A204.1 (cell line): Measurements from ENCODE around the gene PCDHGB5.
"Not testable (repeated sequence)": the region's sequence is repeated elsewhere in the genome, so short reads cannot be mapped to it uniquely, and the experiment has no call there.

ENCODE experiments used
- FAIRE-seq: peaks from 2 replicates; lab custom pipeline; 2012; peaks lifted over from hg19 to GRCh38; lab: Jason Lieb, UNC

The PCDHGB5 gene

DNA sequence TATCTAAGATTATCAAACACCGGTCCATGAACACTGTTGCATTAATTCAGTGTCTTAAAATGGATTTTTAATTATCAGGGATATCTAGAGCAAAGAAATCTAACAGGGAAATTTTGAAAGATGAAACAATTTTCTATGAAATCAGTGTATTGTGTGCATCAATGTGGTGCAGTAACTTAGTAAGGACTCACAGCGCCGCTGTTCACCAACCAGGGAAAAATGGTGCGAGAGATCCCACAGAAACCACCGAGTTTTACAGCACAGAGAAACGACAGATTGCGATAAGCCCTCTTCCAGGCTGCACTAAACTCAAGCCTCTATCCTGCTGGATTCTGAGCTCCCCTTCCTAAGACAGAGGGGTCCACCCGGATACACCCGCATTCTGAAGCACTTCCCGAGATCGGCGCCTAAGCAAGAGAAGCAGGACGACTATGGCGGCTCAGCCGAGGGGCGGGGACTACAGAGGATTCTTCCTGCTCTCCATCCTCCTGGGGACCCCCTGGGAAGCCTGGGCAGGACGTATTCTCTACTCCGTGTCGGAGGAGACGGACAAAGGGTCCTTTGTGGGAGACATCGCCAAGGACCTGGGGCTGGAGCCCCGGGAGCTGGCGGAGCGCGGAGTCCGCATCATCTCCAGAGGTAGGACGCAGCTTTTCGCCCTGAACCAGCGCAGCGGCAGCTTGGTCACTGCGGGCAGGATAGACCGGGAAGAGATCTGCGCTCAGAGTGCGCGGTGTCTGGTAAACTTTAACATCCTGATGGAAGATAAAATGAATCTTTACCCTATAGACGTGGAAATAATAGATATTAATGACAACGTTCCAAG, 15.1 kb upstream of the PCDHGB5 start, which contains the start of gene PCDHGA7:
Gene PCDHGA7 (plus strand): TSS at position 274 of the 826 bp plus-strand sequence. CDS start 158 bp downstream, at position 432.
- FAIRE-seq, result no peak

DNA sequence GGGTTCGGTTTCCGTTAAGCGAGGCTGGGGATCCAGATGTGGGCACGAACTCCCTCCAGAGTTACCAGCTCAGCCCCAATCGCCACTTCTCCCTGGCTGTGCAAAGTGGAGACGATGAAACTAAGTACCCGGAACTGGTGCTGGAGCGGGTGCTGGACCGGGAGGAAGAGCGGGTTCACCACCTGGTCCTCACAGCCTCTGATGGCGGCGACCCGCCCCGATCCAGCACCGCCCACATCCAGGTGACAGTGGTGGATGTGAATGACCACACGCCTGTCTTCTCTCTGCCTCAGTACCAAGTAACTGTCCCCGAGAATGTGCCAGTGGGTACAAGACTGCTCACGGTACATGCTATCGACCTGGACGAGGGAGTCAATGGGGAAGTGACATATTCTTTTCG, 14.4 kb upstream of the PCDHGB5 start:
- no peak for FAIRE-seq

DNA sequence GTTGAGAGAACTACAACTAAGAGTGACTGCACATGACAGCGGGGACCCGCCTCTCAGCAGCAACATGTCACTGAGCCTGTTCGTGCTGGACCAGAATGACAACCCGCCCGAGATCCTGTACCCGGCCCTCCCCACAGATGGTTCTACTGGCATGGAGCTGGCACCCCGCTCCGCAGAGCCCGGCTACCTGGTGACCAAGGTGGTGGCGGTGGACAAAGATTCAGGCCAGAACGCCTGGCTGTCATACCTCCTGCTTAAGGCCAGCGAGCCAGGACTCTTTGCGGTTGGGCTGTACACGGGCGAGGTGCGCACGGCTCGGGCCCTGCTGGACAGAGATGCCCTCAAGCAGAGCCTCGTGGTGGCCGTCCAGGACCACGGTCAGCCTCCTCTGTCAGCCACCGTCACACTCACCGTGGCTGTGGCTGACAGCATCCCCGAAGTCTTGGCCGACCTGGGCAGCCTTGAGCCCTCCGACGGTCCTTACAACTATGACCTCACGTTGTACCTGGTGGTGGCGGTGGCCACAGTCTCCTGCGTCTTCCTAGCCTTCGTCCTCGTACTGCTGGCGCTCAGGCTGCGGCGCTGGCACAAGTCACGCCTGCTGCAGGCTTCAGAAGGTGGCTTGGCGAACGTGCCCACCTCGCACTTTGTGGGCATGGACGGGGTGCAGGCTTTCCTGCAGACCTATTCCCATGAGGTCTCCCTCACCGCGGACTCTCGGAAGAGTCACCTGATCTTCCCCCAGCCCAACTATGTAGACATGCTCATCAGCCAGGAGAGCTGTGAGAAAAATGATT, 13.1 kb upstream of the PCDHGB5 start:
- no peak for FAIRE-seq

DNA sequence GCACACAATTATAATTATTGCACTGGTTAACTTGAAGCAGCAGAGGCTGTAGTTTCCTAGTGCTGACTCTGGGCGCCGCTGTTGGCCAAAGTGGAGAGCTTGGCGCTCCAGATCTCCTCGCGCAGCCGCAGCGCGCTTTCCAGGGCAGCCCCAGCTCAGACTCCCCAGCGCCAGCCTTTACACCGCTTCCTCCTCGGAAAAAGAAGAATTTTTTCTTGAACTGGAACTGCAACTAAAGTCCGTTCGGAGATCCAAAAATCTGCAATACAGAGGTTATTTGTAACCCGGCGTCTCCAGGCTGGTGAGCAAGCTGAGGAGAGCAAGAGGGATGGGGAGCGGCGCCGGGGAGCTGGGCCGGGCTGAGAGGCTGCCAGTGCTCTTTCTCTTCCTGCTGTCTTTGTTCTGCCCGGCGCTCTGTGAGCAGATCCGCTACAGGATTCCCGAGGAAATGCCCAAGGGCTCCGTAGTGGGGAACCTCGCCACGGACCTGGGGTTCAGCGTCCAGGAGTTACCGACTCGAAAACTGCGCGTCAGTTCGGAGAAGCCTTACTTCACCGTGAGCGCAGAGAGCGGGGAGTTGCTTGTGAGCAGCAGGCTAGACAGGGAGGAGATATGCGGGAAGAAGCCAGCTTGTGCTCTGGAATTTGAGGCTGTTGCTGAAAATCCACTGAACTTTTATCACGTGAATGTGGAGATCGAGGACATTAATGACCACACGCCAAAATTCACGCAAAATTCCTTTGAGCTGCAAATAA, 10.0 kb upstream of the PCDHGB5 start, which contains the start of gene PCDHGB4:
Gene PCDHGB4 (plus strand): TSS at position 142 of the 755 bp plus-strand sequence. CDS start 187 bp downstream, at position 329.
- FAIRE-seq, result not testable (repeated sequence)

DNA sequence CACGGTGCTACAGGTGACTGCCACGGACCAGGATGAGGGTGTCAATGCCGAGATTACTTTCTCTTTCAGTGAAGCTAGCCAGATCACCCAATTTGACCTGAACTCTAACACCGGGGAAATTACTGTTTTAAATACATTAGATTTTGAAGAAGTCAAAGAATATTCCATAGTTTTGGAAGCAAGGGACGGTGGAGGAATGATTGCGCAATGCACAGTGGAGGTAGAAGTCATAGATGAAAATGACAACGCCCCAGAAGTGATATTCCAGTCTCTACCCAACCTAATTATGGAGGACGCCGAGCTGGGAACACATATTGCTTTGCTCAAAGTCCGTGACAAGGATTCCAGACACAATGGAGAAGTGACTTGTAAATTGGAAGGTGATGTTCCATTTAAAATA, 9.1 kb upstream of the PCDHGB5 start:
- FAIRE-seq, result no peak

DNA sequence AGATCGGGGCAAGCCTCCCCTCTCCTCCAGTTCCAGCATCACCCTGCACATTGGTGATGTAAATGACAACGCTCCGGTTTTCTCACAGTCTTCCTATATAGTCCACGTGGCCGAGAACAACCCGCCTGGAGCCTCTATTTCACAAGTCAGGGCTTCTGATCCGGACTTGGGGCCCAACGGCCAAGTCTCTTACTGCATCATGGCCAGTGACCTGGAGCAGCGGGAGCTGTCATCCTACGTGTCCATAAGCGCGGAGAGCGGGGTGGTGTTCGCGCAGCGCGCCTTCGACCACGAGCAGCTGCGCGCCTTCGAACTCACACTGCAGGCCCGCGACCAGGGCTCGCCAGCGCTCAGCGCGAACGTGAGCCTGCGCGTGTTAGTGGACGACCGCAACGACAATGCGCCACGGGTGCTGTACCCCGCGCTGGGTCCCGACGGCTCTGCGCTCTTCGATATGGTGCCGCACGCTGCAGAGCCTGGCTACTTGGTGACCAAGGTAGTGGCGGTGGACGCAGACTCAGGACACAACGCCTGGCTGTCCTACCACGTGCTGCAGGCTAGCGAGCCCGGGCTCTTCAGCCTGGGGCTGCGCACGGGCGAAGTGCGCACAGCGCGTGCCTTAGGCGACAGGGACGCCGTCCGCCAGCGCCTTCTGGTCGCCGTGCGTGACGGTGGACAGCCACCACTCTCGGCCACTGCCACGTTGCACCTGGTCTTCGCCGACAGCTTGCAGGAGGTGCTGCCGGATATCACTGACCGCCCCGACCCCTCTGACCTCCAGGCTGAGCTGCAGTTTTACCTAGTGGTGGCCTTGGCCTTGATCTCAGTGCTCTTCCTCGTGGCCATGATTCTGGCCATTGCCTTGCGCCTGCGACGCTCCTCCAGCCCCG, 8.3 kb upstream of the PCDHGB5 start:
- no peak for FAIRE-seq

DNA sequence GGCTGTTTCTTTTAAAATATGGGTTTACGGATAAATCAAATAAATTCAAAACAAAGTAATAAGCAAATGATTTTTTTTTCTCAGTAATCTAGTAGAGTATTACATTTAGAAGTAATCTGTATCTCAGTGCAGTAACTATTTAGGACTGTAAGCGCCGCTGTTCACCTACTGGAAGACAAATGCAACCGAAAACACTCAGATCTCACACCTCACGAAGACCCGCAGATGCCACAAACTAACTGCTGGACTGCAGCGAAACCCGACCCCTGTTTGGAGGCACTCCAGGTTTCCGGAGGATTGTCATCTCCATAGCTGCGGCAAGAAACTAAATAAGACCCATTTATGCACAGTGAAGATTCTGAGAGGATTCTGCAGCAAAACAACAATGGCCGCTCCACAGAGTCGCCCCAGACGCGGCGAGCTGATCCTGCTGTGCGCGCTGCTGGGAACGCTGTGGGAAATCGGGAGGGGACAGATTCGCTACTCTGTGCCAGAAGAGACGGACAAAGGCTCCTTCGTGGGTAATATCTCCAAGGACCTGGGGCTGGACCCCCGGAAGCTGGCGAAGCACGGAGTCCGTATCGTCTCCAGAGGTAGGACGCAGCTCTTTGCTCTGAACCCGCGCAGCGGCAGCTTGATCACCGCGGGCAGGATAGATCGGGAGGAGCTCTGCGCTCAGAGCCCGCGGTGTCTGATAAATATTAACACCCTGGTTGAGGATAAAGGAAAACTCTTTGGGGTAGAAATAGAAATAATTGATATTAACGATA, 5.1 kb upstream of the PCDHGB5 start, which contains the start of gene PCDHGA8:
Gene PCDHGA8 (plus strand): TSS at position 205 of the 770 bp plus-strand sequence. CDS start 181 bp downstream, at position 386.
- FAIRE-seq, result no peak

DNA sequence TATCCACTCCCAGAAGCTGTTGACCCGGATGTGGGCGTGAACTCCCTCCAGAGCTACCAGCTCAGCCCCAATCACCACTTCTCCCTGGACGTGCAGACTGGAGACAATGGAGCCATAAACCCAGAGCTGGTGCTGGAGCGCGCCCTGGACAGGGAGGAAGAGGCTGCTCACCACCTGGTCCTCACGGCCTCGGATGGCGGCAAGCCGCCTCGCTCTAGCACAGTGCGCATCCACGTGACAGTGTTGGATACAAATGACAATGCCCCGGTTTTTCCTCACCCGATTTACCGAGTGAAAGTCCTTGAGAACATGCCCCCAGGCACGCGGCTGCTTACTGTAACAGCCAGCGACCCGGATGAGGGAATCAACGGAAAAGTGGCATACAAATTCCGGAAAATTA, 4.5 kb upstream of the PCDHGB5 start:
- no peak for FAIRE-seq

DNA sequence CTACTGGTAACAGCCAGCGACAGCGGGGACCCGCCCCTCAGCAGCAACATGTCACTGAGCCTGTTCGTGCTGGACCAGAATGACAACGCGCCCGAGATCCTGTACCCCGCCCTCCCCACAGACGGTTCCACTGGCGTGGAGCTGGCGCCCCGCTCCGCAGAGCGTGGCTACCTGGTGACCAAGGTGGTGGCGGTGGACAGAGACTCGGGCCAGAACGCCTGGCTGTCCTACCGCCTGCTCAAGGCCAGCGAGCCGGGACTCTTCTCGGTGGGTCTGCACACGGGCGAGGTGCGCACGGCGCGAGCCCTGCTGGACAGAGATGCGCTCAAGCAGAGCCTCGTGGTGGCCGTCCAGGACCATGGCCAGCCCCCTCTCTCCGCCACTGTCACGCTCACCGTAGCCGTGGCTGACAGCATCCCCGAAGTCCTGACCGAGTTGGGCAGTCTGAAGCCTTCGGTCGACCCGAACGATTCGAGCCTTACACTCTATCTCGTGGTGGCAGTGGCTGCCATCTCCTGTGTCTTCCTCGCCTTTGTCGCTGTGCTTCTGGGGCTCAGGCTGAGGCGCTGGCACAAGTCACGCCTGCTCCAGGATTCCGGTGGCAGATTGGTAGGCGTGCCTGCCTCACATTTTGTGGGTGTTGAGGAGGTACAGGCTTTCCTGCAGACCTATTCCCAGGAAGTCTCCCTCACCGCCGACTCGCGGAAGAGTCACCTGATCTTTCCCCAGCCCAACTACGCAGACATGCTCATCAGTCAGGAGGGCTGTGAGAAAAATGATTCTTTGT, 3.2 kb upstream of the PCDHGB5 start:
- FAIRE-seq, result not testable (repeated sequence)

DNA sequence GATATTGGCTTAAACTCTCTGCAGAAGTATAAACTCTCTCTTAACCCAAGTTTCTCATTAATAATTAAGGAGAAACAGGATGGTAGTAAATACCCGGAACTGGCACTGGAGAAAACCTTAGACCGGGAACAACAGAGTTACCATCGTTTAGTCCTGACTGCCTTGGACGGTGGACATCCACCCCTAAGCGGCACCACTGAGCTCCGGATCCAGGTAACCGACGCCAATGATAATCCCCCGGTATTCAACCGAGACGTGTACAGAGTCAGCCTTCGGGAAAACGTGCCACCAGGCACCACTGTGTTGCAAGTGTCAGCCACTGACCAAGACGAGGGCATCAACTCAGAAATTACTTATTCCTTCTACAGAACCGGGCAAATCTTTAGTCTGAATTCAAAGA, 861 bp downstream of the PCDHGB5 start:
- no peak for FAIRE-seq

DNA sequence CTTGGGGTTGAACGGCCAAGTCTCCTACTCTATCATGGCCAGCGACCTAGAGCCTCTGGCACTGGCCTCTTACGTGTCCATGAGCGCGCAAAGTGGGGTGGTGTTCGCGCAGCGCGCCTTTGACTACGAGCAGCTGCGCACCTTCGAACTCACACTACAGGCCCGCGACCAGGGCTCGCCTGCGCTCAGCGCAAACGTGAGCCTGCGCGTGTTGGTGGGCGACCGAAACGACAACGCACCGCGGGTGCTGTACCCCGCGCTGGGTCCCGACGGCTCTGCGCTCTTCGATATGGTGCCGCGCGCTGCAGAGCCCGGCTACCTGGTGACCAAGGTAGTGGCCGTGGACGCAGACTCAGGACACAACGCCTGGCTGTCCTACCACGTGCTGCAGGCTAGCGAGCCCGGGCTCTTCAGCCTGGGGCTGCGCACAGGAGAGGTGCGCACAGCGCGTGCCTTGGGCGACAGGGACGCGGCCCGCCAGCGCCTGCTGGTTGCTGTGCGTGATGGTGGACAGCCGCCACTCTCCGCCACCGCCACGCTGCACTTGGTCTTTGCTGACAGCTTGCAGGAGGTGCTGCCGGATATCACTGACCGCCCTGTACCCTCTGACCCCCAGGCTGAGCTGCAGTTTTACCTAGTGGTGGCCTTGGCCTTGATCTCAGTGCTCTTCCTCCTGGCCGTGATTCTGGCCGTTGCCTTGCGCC, 2.0 kb downstream of the PCDHGB5 start:
- FAIRE-seq, result no peak

DNA sequence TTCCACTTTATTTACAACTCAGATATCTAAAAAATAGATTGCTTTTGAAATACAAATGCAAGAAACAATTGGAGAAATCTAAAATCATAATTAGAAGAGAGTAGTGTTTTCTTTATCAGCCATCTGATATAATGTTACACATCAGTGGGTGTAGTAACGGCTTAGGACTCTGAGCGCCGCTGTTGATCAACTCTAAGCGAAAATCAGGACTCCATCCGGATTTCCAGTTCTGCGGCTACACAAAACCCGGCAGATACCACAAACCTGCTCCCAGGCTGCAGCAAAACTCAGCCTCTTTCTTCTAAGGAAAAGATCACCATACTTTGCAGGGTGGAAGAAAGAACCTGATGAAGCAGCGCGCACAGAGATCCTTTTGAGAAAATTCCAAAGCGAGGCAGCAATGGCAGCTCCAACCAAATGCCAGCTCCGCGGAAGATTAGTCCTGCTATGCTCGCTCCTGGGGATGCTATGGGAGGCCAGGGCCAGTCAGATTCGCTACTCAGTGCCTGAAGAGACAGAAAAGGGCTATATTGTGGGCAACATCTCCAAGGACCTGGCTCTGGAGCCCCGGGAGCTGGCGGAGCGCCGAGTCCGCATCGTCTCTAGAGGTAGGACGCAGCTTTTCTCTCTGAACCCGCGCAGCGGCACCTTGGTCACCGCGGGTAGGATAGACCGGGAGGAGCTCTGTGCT, 5.0 kb downstream of the PCDHGB5 start, which contains the start of gene PCDHGA9:
Gene PCDHGA9 (plus strand): TSS at position 226 of the 691 bp plus-strand sequence. CDS start 175 bp downstream, at position 401.
- no peak for FAIRE-seq

DNA sequence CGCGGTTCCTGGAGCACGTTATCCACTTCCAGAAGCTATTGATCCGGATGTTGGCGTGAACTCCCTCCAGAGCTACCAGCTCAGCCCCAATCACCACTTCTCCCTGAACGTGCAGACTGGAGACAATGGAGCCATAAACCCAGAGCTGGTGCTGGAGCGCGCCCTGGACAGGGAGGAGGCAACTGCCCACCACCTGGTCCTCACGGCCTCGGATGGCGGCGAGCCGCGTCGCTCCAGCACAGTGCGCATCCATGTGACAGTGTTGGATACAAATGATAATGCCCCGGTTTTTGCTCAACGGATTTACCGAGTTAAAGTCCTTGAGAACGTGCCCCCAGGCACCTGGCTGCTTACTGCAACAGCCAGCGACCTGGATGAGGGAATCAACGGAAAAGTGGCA, 5.6 kb downstream of the PCDHGB5 start:
- FAIRE-seq, result no peak

DNA sequence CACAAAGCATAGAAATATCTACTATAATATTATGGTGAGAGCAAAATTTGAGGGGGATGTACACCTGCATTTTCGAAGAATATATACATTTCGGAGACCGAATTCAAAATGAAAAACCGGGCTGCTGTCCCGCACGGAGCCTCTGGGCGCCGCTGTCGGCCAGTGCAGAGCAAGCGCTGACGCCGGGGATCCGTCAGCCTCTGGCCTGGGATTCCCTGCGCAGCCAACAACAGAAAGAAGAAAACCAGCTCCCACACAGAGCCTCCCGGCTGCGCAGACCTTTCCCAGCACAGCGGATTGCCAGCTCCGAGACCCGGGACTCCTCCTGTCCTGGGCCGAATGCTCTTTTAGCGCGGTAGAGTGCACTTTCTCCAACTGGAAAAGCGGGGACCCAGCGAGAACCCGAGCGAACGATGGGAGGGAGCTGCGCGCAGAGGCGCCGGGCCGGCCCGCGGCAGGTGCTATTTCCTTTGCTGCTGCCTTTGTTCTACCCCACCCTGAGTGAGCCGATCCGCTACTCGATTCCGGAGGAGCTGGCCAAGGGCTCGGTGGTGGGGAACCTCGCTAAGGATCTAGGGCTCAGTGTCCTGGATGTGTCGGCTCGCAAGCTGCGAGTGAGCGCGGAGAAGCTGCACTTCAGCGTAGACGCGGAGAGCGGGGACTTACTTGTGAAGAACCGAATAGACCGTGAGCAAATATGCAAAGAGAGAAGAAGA, 10.2 kb downstream of the PCDHGB5 start, which contains the start of gene PCDHGB6:
Gene PCDHGB6 (plus strand): TSS at position 232 of the 716 bp plus-strand sequence. CDS start 182 bp downstream, at position 414.
- FAIRE-seq, result not testable (repeated sequence)

DNA sequence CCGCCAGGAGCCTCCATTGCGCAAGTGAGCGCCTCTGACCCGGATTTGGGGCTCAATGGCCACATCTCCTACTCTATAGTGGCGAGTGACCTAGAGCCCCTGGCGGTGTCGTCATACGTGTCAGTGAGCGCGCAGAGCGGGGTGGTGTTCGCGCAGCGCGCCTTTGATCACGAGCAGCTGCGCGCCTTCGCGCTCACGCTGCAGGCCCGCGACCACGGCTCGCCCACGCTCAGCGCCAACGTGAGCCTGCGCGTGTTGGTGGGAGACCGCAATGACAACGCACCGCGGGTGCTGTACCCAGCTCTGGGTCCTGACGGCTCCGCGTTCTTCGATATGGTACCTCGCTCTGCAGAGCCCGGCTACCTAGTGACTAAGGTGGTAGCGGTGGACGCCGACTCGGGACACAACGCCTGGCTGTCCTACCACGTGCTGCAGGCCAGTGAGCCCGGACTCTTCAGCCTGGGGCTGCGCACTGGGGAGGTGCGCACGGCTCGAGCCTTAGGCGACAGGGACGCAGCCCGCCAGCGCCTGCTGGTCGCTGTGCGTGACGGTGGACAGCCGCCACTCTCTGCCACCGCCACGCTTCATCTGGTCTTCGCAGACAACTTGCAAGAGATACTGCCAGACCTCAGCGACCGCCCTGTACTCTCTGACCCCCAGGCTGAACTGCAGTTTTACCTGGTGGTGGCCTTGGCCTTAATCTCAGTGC, 12.0 kb downstream of the PCDHGB5 start:
- no peak for FAIRE-seq

DNA sequence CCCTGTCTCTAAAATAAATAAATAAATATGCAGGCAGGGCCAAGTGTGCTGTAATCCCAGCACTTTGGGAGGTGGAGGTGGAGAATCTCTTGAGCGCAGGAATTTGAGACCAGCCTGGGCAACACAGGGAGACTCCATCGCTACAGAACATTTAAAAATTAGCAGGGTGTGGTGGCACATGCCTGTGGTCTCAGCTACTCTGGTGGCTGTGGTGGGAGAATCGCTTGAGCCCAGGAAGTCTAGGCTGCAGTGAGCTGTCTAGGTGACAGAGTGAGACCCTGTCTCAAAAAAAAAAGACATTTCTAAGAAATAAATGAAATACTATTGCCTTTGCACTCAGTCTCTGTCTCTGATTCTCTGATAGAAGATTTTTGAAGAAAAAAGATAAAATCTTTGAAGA, 13.8 kb downstream of the PCDHGB5 start:
- FAIRE-seq, result no peak
